Stimulated activated CD4-positive, alpha-beta T cell treated with anti-CD3 and anti-CD28 coated beads, Interleukin-12 subunit alpha, Interleukin-12 subunit beta, amount 100 ng/mL, for 24 hours (primary cell): ENCODE measurements around the gene PCCA.
"Not testable (repeated sequence)": the region's sequence is repeated elsewhere in the genome, so short reads cannot be mapped to it uniquely, and the experiment has no call there.

ENCODE experiments used
- DNase-seq, 2 experiments: peaks; one replicate each; pipeline ENCODE4 v3.0.0-alpha.2; 2020; ENCODE audit warnings: low read depth in 2 of 2

Gene PCCA, protein sequence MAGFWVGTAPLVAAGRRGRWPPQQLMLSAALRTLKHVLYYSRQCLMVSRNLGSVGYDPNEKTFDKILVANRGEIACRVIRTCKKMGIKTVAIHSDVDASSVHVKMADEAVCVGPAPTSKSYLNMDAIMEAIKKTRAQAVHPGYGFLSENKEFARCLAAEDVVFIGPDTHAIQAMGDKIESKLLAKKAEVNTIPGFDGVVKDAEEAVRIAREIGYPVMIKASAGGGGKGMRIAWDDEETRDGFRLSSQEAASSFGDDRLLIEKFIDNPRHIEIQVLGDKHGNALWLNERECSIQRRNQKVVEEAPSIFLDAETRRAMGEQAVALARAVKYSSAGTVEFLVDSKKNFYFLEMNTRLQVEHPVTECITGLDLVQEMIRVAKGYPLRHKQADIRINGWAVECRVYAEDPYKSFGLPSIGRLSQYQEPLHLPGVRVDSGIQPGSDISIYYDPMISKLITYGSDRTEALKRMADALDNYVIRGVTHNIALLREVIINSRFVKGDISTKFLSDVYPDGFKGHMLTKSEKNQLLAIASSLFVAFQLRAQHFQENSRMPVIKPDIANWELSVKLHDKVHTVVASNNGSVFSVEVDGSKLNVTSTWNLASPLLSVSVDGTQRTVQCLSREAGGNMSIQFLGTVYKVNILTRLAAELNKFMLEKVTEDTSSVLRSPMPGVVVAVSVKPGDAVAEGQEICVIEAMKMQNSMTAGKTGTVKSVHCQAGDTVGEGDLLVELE

DNA sequence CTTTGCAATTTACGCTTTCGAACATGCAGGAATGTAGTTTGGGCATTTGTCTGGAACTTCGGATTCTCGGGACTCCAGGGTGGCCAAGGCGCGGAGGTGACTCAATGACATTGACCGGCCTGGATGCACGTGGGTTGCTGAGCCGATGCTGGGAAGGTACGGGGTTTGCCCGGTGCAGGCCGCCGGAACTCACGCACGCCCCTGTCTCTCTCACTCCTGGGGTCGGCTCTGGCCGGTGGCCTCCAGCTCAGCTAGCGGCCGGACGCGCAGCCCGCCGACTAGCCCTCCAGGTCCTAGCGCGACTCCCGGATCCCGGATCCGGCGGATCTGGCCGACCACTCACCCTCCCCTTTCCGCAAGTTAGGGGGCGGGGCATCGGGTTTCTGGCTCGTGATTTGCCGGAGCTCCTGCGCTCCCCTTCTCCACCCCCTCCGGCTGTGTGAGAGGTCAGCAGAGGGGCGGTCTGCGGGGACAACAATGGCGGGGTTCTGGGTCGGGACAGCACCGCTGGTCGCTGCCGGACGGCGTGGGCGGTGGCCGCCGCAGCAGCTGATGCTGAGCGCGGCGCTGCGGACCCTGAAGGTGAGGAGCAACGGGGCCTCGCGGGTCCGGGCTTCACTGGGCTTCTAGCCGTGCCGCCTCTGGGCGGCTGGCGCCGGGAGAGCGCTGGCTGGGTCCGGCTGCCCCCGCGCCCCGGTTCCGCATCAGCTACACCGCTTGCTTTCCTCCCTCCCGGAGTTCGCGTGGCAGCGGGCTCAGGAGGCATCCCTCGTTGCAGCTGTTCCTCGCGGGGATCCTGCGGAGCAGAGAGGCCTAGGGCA lies at the start of gene PCCA:
Gene PCCA, plus strand, starts transcription at position 450 of the 821 bp plus-strand sequence. Its CDS starts 28 bp downstream, at position 478.
- DNase-seq = peak; percentile 56 to 85

DNA sequence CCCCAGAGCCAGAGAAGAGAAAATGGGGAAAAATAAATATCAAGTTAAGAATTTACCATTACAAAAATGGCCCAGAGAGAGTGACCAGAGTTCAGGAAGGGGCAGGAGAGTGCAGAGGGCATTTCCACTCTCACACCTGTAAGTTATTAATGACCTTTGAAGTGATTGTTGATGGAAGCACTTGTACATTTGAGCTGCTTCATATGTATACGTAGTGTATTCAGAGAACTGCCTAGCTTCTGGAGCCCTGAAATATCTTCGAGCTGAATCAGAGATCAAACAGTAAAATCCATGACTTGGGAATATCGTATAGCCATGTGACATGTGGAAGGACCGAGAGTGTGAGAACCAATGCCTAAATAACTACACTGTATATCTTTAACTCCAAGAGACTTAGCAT lies 49.2 kb upstream of the PCCA start:
- DNase-seq = no peak

DNA sequence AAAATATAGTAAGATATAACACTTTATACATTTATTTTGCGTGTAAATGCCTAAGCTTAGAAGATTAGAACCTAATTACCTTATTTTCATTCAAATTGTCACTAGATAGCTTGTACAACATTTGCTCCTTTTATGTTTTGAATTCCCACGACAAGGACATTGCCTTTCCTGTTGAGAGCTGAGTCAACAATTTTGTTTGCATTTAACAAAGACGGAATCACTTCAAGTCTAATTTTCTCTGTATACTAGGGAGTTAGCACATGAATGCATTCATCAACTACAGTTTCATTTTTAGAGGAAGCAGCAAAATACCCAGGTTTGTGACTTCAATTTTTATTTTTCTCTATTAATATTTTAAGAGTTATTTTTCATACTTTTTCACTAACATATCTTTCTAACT lies 48.7 kb upstream of the PCCA start:
- no peak for DNase-seq

DNA sequence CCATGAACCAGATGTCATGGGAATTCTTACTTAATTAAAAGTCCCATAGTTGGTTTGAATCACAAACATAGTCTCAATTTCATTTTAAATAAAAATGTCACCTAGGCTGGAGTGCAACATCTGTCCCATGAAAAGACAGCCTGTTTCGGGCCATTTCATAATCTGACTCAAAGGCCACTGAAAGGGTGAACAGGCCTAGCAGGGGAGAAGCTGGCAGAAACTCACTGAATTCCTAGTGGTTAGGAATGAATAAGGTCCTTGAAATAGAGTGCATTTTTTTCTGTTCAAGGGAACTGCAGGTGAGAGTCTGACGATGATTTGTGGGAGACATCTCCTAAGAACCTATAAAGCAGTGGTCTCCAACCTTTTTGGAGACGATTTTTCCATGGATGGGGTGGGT lies 44.0 kb upstream of the PCCA start:
- DNase-seq = no peak

DNA sequence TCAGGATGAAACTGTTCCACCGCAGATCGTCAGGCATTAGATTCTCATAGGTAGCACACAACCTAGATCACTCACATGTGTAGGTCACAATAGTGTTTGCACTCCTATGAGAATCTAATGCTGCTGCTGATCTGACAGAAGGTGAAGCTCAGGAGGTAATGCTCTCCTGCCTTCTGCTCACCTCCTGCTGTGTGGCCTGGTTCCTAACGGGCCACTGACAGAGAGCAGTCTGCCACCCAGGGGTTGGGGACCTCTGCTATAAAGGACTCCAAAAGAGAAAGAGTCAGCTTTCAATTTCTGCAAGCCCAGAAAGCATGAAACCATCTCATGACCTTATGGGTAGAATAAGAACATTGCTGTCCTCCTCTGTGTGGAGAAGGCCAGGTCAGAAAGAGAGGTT lies 43.5 kb upstream of the PCCA start:
- DNase-seq = no peak

DNA sequence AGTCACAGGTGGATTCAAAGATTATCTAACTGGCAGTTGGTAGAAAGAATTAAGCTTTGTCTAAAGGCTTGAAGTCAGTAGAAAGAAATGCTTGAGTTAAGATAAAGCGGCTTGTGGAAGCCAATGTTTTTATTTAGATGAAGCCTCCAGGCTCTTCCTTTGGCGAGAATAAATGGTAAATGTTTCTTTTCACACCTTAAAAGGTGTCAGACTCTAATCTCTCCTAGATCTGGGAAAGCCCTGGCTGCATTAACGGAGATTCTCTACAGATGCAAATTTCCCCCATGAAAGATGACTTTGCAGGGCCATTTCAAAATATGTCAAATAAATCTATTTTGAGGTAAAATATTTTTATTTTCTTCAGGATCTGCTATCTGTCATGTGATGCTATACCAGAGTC lies 37.8 kb upstream of the PCCA start:
- DNase-seq = no peak

DNA sequence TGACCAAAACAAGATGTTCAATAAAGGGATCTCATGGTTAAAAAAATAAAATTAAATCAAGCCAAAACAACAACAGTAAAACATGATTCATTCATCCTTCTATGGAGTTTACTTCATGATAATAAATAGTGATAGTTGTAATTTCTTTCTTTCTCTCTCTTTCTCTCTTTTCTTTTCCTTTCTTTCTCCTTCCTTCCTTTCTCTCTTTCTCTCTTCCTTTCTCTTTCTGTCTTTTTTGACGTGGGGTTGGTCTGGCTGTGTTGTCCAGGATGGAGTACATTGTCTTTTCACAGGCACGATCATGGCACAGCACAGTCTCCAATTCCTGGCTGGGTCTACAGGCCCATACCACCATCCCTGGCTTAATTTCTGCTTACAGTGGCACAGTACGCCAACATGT lies 29.1 kb upstream of the PCCA start:
- DNase-seq = no peak

DNA sequence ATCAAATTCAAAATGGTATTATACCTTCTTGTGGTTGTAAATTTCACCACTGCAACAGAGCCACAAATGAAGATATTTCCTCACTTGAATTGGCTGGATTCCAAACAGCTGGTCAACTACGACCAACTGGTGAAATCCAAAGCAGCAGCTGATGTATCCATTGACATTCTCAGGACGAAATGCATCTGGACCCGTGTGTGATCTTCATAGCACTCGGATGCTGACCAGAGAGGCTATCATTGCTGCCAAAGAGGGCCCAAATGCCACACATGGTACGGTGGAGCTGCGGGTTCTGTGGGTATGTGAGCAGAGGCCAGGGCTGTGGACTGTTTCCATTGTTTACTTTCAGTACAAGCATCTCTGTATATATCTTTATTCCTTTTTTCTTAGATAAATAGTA lies 25.6 kb upstream of the PCCA start:
- DNase-seq = no peak

DNA sequence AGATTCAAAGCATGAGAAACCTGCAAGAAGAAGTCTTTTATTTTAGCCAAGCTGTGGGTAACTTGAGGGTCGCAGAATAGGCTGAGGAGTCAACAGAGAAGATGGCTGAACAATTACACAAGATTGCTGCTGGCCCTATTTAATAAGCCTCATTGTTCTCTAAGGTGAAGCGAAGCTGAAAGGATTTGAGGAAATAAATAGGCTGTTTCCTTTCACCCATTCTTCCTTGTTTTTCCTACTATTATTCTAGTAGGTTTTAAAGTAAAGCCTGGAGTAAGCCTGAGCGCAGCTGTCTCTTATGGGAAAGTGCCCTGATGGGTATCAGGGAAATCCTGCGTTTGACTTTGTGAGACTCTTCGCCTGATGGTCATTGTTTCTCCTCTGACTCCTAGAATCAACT lies 25.0 kb upstream of the PCCA start:
- no peak for DNase-seq

DNA sequence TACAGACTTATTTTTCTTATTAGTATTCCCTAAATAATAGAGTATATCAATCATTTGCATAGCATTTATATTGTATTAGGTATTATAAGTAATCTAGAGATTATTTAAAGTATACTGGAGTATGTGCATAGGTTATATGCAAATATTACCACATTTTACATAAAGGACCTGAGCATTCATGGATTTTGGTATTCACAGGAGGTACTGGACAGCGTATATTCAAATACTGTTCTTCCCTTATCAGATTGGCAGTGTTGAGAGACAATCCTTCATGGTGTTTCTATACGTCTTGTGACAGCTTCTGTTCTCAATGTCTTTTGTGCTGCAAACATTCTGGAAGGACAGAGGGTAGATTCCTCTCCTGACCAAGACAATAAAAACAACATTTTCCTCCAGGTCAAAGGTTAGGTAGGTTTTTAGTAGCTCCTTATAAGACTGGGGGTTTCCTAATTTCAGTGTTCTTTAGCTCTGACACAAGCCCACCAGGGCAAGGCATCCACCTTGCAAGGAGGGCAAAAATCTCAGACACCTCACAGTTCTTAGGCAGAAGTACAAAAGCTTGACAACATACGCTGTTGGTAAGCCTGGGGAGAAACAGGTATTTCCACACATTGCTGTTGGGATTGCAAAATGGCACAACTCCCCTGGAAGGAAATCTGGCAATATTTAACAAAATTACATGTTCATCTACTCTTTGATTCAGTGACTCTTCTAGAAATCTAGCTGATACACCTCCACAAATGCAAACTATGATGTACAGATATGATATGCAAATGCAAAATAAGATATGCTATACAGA lies 20.6 kb upstream of the PCCA start:
- DNase-seq = no peak

DNA sequence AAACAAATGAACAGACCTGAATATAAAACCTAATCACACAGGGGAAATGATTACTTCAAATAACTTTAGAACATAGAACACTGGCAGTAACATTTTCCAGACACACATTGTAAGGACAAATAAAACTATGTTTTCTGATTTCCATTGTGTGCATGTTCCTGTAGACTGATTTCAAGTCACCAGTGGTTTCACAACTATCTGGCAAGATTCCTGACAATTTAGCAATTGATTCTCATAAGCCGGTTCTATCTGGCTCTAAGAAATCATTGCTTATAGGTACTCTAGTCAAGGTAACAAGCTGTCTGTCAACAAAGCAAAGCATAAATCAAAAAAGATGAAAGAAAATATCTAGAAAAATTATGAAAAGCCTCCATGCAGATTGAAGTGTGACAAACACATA lies 19.6 kb upstream of the PCCA start:
- no peak for DNase-seq

DNA sequence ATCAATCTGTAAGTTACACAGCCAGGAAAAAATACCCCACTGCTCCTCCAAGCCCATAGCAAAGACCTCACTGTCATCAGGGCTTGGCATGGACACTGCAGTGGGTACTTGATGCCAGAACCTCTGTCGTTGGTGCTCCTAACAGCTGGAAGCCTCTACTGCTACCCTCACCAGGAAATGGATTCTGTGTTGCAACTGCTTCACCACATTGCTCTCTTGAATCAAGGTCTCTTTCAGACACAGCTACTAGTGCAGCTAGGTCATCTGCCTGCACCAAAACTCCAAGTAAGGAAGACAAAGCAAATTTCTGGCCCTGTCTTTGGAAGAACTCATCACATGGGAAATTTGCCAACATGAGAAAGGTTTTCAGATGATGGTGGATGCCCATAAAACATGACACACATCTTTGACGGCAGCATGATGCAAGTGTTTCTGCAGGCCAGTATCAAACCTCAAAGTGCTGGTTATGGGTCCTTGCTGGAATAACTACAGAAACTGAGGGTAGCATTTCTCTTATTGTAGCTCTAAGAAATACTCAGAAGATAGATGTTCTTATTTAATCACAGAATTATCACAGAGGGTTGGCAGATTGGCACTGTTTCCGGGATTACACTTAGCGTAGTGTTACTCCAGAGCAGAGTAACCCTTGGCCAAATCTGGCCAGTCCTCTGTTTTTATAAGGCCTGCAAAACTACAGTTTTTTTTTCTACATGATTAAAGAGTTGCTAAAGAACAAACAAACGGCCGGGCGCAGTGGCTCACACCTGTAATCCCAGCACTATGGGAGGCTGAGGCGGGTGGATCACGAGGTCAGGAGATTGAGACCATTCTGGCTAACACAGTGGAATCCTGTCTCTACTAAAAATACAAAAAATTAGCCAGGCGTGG lies 12.9 kb upstream of the PCCA start:
- no peak for DNase-seq

DNA sequence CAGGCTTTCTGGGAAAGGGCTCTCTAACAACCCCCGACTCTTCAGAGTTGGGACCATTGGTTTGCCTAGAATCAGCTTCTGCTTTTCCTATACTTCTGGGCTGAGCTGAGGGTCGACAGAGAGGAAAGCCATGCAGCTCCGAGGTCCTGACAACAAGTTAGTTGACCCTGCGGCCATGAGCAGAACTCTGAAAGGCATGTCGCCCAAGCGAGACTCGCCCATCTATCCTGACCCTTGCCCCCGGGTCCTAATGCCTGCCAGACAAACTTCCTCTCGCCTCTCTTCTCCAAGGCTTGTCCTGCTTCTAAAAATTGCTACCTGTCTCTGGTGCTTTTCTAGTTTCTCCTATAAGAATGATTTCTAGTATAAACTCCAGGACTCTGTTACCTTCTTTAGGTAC lies 9.9 kb upstream of the PCCA start:
- not testable (repeated sequence) for DNase-seq

DNA sequence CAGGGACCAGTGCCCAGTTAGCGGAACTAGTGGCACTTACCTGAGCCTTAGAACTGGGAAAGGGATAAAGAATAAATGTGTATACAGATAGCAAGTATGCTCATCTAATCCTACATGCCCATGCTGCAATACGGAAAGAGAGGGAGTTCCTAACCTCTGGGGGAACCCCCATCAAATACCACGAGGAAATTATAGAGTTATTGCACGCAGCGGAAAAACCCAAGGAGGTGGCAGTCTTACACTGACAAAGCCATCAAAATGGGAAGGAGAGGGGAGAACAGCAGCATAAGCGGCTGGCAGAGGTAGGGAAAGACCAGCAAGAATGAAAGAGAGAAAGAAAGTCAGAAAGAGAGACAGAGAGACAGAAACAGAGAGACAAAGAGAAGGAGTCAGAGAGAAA lies 5.5 kb upstream of the PCCA start:
- DNase-seq = not testable (repeated sequence)

DNA sequence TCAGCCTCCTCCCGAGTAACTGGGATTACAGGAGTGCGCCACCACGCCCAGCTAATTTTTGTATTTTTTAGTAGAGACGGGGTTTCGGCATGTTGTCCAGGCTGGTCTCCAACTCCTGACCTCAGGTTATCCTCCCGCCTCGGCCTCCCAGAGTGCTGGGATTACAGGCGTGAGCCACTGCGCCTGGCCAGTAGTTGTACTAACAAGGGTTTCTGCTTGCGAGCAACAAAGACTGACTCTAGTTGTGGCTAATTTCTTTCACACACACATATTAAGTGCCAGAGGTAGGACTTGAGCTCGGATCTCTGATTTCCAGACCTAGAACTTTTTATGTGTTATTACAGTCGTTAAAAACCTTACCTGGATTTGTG lies 635 bp upstream of the PCCA start:
- no peak for DNase-seq

DNA sequence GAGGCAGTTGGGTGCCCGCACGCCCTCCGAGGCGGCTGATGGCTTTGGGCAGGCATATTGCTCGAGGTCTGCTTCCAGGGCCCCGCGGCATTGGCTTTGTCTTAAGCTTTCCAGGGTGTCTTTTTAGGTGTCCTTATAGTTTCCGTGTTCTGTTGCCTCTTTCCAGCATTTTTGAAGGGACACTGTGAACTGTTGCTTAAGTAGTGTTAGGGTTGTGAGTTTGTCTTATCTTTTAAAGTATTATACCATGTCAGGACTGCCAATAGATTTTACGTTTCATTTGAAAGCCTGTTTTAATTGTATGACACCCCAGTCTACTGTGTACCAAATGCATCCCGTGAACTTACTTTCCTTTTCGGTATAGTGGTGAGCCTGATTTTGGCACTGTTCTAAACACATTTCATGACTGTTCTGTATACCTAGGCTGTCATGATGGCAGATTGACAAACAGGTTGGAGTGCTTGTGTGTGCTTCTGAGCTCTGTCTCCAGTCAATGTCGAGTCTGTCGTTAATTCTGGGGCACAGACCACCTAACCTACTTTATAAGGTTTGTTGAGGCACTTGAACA lies 656 bp downstream of the PCCA start:
- no peak for DNase-seq

DNA sequence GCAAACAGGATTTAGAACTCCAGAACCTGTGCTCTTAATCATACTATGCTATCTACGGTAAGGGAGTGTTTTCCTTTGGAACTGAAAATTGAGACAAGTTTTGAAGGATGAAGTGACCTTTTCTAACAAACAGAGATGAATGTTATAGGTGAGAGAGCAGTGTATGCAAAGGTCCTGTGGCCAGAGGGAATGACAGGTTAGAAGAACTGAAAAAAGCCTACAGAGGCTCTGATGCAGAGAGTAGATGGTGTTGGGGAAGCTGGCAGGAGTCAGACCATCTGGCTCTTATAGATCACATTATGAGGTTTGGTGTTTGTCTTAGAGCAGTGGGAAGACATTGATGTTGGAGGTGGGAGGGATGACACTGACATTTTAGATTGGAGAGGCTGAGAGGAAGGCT lies 2.0 kb downstream of the PCCA start:
- DNase-seq = no peak

DNA sequence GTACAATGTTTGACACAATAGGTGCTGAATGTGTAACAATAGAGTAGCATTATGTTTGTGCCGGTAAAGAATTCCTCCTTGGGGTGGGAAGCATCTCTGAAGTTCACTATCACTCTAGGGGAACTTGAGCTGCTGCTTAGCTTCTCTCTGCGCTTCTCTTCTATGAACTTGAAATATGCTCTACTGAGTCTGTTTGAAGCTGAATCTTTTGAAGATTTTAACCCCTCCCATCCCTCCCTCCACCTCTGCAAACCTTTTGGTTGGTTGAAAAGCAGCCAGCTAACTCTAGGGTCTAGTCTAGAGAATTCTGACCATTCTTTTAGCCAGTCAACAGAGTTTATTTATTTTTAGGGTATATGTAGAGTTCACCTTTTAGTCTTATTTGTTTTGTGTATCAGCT lies 2.5 kb downstream of the PCCA start:
- DNase-seq = no peak

DNA sequence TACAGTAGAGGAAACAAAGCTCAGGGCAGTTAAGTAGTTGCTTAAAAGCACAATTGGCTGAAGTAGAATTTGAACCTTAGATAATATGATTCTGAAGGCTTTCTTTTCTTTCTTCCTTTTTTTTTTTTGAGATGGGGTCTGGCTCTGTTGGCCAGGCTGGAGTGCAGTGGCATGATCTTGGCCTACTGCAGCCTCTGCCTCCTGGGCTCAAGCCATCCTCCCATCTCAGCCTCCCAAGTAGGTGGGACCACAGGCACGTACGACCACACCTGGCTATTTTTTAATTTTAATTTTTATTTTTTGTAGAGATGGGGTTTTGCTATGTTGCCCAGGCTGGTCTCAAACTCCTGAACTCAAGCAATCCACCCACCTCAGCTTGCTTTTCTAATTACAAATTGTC lies 3.4 kb downstream of the PCCA start:
- DNase-seq = not testable (repeated sequence)

DNA sequence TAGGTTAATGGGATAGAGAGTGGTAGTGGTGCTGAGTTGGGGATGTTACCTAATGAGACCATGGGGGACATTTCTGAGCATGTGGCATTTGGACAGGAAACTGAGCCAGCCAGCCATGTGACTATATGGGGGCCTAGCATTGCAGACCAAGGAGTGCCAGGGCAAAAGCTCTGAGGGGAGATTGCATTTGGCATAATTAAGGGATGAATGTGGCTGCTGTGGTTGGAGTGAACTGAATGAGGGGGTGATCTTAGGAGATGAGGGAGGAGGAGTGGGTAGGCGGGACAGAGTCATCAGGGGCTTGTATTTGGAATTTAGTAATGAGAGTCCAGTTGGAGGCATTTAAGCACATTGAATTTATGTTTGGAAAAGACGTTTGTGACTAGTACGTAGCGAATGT lies 6.6 kb downstream of the PCCA start:
- DNase-seq = no peak
